Breast epithelium (tissue), 3 donors: Measurements from ENCODE around the gene OR2J2.
"Not testable (repeated sequence)": the region's sequence is repeated elsewhere in the genome, so short reads cannot be mapped to it uniquely, and the experiment has no call there.

Experiments used
- CTCF ChIP-seq, 3 donors: fragments of 450-650 bp; IDR thresholded peaks; one replicate each; pipeline ENCODE4 v1.5.1; 2016 to 2017; ENCODE audit warnings: antibody characterized with exemption in 3 of 3, mild to moderate bottlenecking in 3 of 3, moderate library complexity in 3 of 3
- POLR2A ChIP-seq: fragments of 450-650 bp; IDR thresholded peaks from one replicate; pipeline ENCODE4 v1.6.1; 2016; ENCODE audit warnings: antibody characterized with exemption, mild to moderate bottlenecking, moderate library complexity
- POLR2AphosphoS5 ChIP-seq, 3 donors: sonication (generic); formaldehyde crosslinking; IDR thresholded peaks; one replicate each; pipeline ENCODE4 v1.6.1; 2017; ENCODE audit warnings: antibody characterized with exemption in 3 of 3

DNA sequence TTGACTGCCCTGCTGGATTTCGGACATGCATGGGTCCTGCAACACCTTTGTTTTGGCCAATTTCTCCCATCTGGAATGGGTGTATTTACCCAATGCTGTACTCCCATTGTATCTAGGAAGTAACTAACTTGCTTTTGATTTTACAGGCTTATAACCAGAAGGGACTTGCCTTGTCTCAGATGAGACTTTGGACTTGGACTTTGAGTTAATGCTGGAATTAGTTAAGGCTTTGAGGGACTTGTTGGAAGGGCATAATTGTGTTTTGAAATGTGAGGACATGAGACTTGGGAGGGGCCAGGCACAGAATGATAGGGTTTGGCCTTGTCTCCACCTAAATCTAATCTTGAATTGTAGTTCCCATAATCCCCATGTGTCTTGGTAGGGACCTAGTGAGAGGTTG is 47.3 kb downstream of the OR2J2 start:
- TF ChIP-seq CTCF (IDR thresholded peaks at IDR 0.05); POLR2A; POLR2AphosphoS5 (IDR thresholded peaks at IDR 0.05): not testable (repeated sequence)
